GM21825 (cell line): Measurements from ENCODE around the gene BDKRB2.

Experiments
- ATAC-seq: cut with Tn5 transposase; IDR thresholded peaks from one replicate; pipeline ENCODE4 v1.9.1; 2021; ENCODE audit warnings: mild to moderate bottlenecking, moderate library complexity; ENCODE audit not compliant: unreplicated experiment

Gene BDKRB2

GRCh38 chr14:96204151-96205058 is at the start of gene BDKRB2:
TSS of gene BDKRB2 (plus strand) at chr14:96204839. CDS start at chr14:96237108, 32,269 bp downstream.
- no peak for ATAC-seq

- no peak for ATAC-seq
Observed at GRCh38 chr14:96154900-96155299, 49.7 kb upstream of the BDKRB2 start.

GRCh38 chr14:96156804-96157760 is 47.6 kb upstream of the BDKRB2 start:
- ATAC-seq, result no peak

GRCh38 chr14:96158735-96159134 is 45.9 kb upstream of the BDKRB2 start:
- no peak for ATAC-seq

- no peak for ATAC-seq
Observed at GRCh38 chr14:96160076-96160912, 44.3 kb upstream of the BDKRB2 start.

DNA sequence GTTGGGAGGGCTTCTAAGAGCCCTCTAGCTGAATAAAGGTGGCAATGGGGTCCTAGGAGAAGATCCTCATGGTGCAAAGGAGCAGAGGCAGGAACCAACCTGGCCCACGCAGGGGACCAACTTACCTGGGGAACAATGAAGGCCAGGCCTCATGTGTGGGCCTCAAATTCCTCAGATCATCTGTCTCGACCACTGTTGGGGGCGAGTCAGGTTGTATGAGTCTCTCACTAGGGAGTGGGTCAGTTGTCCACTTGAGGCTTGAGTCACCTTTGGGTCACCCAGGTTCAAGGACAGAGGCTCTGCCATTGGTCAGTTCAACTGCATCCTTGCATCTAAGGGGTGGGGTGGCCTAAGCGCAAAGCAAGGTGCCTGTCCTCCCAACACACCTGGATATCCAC is 43.7 kb upstream of the BDKRB2 start:
- ATAC-seq, result no peak

- ATAC-seq, result no peak
Observed at GRCh38 chr14:96161636-96162035, 43.0 kb upstream of the BDKRB2 start.

GRCh38 chr14:96162265-96162664 is 42.4 kb upstream of the BDKRB2 start:
- ATAC-seq, result no peak

DNA sequence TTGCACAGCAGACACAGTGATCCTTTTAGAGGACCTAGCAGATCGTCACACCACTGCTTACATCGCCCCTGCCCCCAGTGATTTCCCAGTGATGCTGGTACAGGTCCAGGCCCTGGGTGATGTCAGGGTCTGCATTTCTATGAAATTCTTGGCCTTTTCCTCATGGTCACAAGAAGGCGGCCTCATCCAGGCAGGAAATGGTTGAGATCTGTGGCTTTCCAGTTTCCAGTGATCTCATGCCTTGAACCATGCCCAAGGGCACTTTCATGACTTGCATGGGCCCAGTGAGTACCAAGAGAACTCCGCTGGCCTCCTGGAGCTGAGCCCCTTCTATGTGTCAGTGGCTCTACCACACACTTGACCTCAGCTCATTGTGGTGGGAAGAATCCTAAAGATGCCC is 41.9 kb upstream of the BDKRB2 start:
- ATAC-seq, result no peak

GRCh38 chr14:96164861-96165490 is 39.7 kb upstream of the BDKRB2 start:
- ATAC-seq, result no peak

- no peak for ATAC-seq
Observed at GRCh38 chr14:96165493-96166436, 38.9 kb upstream of the BDKRB2 start.

- ATAC-seq, result no peak
Observed at GRCh38 chr14:96166461-96167223, 38.0 kb upstream of the BDKRB2 start.

DNA sequence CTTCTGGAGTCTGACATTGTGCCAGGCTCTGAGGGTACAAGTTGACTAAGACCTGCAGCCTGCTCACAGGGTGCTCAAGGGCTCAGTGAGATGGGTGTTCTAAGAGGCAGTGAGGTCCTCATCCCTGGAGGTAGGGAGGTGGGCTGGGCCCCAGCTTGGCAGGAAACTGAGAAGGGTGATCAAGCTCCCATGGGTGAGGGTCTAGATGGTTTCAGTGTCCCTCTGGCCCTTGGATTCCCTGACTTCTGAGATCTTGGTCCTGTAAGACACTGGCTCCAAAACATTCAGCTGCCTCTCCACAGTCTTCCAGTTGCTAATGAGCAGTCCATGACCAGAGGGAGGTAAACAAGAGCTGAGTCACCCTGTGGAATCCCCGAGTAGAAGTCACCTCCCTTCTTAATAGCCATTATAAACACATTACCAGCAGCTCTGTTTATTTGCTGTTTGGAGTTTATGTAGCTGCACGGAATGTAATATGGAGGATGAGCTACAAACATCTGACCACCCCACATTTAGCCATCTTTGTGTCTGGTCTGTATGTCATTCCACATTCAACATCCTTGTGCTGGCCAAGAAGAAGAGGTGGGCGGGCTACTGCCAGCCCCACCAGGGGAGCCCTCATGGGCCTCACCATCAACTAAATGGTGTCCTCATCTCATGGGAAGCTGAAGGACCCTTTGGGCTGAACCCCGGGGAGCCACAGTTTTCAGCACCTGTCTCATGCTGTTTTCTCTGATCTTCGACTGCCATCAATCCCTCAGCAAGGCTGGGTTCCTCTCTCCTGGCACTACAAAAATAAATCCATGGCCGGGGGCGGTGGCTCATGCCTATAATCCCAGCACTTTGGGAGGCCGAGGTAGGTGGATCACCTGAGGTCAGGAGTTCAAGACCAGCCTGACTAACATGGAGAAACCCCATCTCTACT is 37.2 kb upstream of the BDKRB2 start:
- ATAC-seq, result no peak

- ATAC-seq, result no peak
Observed at GRCh38 chr14:96168581-96168980, 36.1 kb upstream of the BDKRB2 start.

- ATAC-seq, result no peak
Observed at GRCh38 chr14:96170961-96171592, 33.6 kb upstream of the BDKRB2 start.

DNA sequence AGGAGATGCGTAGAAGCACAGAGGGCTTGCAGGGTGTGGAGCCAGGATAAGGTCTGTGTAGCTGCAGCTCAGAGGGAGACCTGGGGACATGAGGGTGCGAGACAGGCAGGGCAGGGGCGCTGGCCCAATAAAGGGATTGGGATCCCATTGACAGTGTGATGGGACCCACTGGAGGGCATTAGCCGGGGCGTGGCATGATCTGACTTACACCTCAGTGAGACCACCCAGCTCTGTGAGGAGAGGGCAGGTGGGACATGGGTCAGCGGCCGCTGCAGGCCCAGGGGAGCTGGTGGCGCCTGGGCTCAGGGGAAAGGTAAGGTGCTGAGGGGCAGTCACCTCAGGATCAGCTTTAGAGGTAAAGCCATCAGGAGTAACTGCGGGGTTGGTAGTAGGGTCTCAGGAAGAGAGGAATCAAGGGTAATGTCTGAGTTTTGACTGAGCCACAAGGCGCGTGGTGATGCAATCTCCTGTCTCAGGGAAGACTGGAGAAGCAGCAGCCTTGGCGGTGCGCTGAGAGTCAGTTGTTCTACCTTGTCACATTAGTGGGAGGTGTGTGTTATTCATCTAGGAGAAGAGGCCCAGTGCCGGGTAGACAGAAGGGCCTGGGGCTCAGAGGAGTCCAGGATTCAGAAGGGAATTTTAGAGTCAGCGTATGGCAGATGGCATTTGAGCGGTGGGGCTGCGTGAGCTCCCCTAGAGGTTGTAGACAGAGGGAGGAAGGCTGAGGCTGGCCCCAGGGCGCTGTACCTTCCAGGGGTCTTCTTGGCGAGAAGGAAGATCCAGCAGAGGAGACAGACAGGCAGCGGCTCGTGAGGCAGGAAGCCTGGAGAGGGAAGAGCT is 30.8 kb upstream of the BDKRB2 start:
- ATAC-seq, result no peak
